SKM-1 (cell line): ENCODE measurements around the gene ICAM3.
A peak's percentile ranks its signal among the peaks of the same experiment; 100 is the strongest.

ENCODE experiments used
- DNase-seq: peaks from one replicate; lab custom pipeline; 2025; ENCODE audit not compliant: unreplicated experiment; lab: John Stamatoyannopoulos, UW

The ICAM3 gene

GRCh38 chr19:10321417-10321797 lies 18.0 kb downstream of the ICAM3 start:
- DNase-seq: no peak

GRCh38 chr19:10320602-10321416 lies 18.6 kb downstream of the ICAM3 start:
- DNase-seq: no peak

- DNase-seq: no peak
Observed at GRCh38 chr19:10318807-10319682, 20.4 kb downstream of the ICAM3 start.

- DNase-seq: no peak
Observed at GRCh38 chr19:10317857-10318462, 21.5 kb downstream of the ICAM3 start.

- DNase-seq: no peak
Observed at GRCh38 chr19:10317045-10317856, 22.2 kb downstream of the ICAM3 start.

- DNase-seq: no peak
Observed at GRCh38 chr19:10316229-10317044, 23.0 kb downstream of the ICAM3 start.

- DNase-seq: peak; percentile 45
Observed at GRCh38 chr19:10315335-10316214, 23.8 kb downstream of the ICAM3 start, which contains the start of gene FDX2. FDX2 (minus strand) TSS chr19:10316015; CDS start chr19:10315996, 19 bp downstream.

GRCh38 chr19:10309423-10309822 lies 30.0 kb downstream of the ICAM3 start, which contains the start of gene ZGLP1:
ZGLP1 (minus strand) TSS chr19:10309815.
- DNase-seq: no peak

- no peak for DNase-seq
Observed at GRCh38 chr19:10306327-10306726, 33.1 kb downstream of the ICAM3 start.

- peak; percentile 20 for DNase-seq
Observed at GRCh38 chr19:10305139-10305806, 34.2 kb downstream of the ICAM3 start.

- peak; percentile 78 for DNase-seq
Observed at GRCh38 chr19:10299545-10300458, 39.6 kb downstream of the ICAM3 start.

- no peak for DNase-seq
Observed at GRCh38 chr19:10295847-10296591, 43.4 kb downstream of the ICAM3 start.

GRCh38 chr19:10295305-10295846 lies 44.0 kb downstream of the ICAM3 start:
- no peak for DNase-seq

- no peak for DNase-seq
Observed at GRCh38 chr19:10294368-10294697, 45.1 kb downstream of the ICAM3 start.

GRCh38 chr19:10293637-10294367 lies 45.6 kb downstream of the ICAM3 start:
- no peak for DNase-seq
